ENCODE data around the gene CTSE.
"Not testable (repeated sequence)": the region's sequence is repeated elsewhere in the genome, so short reads cannot be mapped to it uniquely, and the experiment has no call there.

CTSE gene

GRCh38 chr1:206058927-206059292 is 35.2 kb upstream of the CTSE start:
- Histone ChIP-seq H2AFZ (ENCODE audit: low read depth, low read length, severe bottlenecking) (no peak overlapping the region), H4K20me1 (ENCODE audit: low read depth, low read length) (no peaks in the 10 kb centered on the region), H3K4me2 (ENCODE audit: low read depth, low read length, poor library complexity, severe bottlenecking) (no peak overlapping the region), H3K79me2 (ENCODE audit: insufficient read depth, low read length) (peaks cover 59% of the 10 kb centered on the region), H3K4me3 (ENCODE audit: insufficient read depth, low read length, poor library complexity, severe bottlenecking) (no peak overlapping the region), H3K36me3 (ENCODE audit: low read length) (peaks cover 7% of the 10 kb centered on the region), H3K27ac (ENCODE audit: low read depth, low read length) (no peak overlapping the region), H3K27me3 (ENCODE audit: low read length) (no peaks in the 10 kb centered on the region), H3K9me3 (ENCODE audit: insufficient read depth, low read length) (no peaks in the 10 kb centered on the region), H3F3A (ENCODE audit: insufficient read depth) (peaks cover 18% of the 10 kb centered on the region; the same call in 1 of the 2 replicates), H3K9ac (ENCODE audit: low read length) (no peak overlapping the region), H3K9me2 (replicated peaks; ENCODE audit: insufficient read depth, low read length) (no peaks in the 10 kb centered on the region)
- TF ChIP-seq, protein P1, sequence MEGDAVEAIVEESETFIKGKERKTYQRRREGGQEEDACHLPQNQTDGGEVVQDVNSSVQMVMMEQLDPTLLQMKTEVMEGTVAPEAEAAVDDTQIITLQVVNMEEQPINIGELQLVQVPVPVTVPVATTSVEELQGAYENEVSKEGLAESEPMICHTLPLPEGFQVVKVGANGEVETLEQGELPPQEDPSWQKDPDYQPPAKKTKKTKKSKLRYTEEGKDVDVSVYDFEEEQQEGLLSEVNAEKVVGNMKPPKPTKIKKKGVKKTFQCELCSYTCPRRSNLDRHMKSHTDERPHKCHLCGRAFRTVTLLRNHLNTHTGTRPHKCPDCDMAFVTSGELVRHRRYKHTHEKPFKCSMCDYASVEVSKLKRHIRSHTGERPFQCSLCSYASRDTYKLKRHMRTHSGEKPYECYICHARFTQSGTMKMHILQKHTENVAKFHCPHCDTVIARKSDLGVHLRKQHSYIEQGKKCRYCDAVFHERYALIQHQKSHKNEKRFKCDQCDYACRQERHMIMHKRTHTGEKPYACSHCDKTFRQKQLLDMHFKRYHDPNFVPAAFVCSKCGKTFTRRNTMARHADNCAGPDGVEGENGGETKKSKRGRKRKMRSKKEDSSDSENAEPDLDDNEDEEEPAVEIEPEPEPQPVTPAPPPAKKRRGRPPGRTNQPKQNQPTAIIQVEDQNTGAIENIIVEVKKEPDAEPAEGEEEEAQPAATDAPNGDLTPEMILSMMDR (IDR thresholded peaks at IDR 0.05; ENCODE audit: insufficient read depth, low read length, poor library complexity, severe bottlenecking), result no peak
- no peak for TF ChIP-seq EZH2phosphoT487 (conservative IDR thresholded peaks at IDR 0.05; ENCODE audit: low read length)

- H3K9me2 ChIP-seq (replicated peaks; ENCODE audit: insufficient read depth, low read length); H3K27me3 ChIP-seq (ENCODE audit: low read length); H4K20me1 ChIP-seq (ENCODE audit: low read depth, low read length); H3K36me3 ChIP-seq (ENCODE audit: low read length); H3K4me3 ChIP-seq (ENCODE audit: insufficient read depth, low read length, poor library complexity, severe bottlenecking); H2AFZ ChIP-seq (ENCODE audit: low read depth, low read length, severe bottlenecking); H3K9me3 ChIP-seq (ENCODE audit: insufficient read depth, low read length): not testable (repeated sequence)
- H3F3A ChIP-seq (ENCODE audit: insufficient read depth), result peaks cover 22% of the 10 kb centered on the region; the same call in 1 of the 2 replicates
- peaks cover 64% of the 10 kb centered on the region for H3K79me2 ChIP-seq (ENCODE audit: insufficient read depth, low read length)
- peak overlapping the region; percentile 74 for H3K9ac ChIP-seq (ENCODE audit: low read length)
- peak overlapping the region; percentile 83 for H3K4me2 ChIP-seq (ENCODE audit: low read depth, low read length, poor library complexity, severe bottlenecking)
- peak overlapping the region; percentile 87 for H3K27ac ChIP-seq (ENCODE audit: low read depth, low read length)
Observed at GRCh38 chr1:206058289-206058926, 34.7 kb upstream of the CTSE start.

GRCh38 chr1:206055639-206056323 is 32.1 kb upstream of the CTSE start:
- H4K20me1 ChIP-seq (ENCODE audit: low read depth, low read length); H2AFZ ChIP-seq (ENCODE audit: low read depth, low read length, severe bottlenecking); H3K9me3 ChIP-seq (ENCODE audit: insufficient read depth, low read length); H3K9me2 ChIP-seq (replicated peaks; ENCODE audit: insufficient read depth, low read length); H3K36me3 ChIP-seq (ENCODE audit: low read length); H3K27me3 ChIP-seq (ENCODE audit: low read length): not testable (repeated sequence)
- Histone ChIP-seq H3F3A (ENCODE audit: insufficient read depth) (peaks cover 41% of the 10 kb centered on the region), H3K9ac (ENCODE audit: low read length) (peak overlapping the region; percentile 74), H3K4me2 (ENCODE audit: low read depth, low read length, poor library complexity, severe bottlenecking) (peak overlapping the region; percentile 83), H3K4me3 (ENCODE audit: insufficient read depth, low read length, poor library complexity, severe bottlenecking) (peak overlapping the region; percentile 40), H3K79me2 (ENCODE audit: insufficient read depth, low read length) (peaks cover 78% of the 10 kb centered on the region), H3K27ac (ENCODE audit: low read depth, low read length) (peak overlapping the region; percentile 87)

DNA sequence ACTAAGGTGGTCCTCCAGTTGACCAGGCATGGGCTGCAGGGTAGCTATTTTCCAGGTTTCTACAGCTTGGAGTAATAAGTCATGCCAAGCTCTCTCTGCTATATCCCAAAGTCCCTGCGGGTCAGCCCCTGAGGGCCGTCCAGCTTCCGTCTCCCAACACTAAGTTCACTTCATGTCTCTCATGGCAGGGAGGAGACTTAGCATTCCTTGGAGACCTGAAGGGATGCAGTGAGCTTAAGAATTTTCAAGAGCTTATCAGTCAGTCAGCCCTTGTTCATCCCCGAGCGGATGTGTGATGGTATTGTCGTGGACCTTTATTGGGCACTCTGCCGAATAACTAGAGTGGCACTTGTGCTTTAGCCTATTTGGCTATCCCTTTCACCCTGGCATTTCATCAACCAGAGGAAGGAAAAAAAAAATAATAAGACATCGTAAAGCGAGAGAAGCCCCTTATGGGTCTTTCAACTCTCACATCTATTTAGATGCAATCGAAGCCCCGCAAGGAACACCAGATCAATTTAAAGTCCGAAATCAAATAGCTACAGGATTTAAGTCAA is 31.5 kb upstream of the CTSE start:
- Histone ChIP-seq H3K9ac (ENCODE audit: low read length) (peak overlapping the region; percentile 74), H3F3A (ENCODE audit: insufficient read depth) (peaks cover 46% of the 10 kb centered on the region), H3K4me3 (ENCODE audit: insufficient read depth, low read length, poor library complexity, severe bottlenecking) (peak overlapping the region; percentile 40), H3K4me2 (ENCODE audit: low read depth, low read length, poor library complexity, severe bottlenecking) (peak overlapping the region; percentile 83), H3K27ac (ENCODE audit: low read depth, low read length) (peak overlapping the region; percentile 87), H3K79me2 (ENCODE audit: insufficient read depth, low read length) (peaks cover 76% of the 10 kb centered on the region)
- H4K20me1 ChIP-seq (ENCODE audit: low read depth, low read length); H3K9me3 ChIP-seq (ENCODE audit: insufficient read depth, low read length); H3K36me3 ChIP-seq (ENCODE audit: low read length); H3K9me2 ChIP-seq (replicated peaks; ENCODE audit: insufficient read depth, low read length); H2AFZ ChIP-seq (ENCODE audit: low read depth, low read length, severe bottlenecking); H3K27me3 ChIP-seq (ENCODE audit: low read length): not testable (repeated sequence)

- Histone ChIP-seq H3F3A (ENCODE audit: insufficient read depth) (peaks cover 60% of the 10 kb centered on the region), H3K79me2 (ENCODE audit: insufficient read depth, low read length) (peaks cover 62% of the 10 kb centered on the region), H3K4me2 (ENCODE audit: low read depth, low read length, poor library complexity, severe bottlenecking) (peak overlapping the region; percentile 83), H3K27ac (ENCODE audit: low read depth, low read length) (peak overlapping the region; percentile 87), H3K4me3 (ENCODE audit: insufficient read depth, low read length, poor library complexity, severe bottlenecking) (peak overlapping the region; percentile 62), H3K9ac (ENCODE audit: low read length) (peak overlapping the region; percentile 74)
- not testable (repeated sequence) for H4K20me1 ChIP-seq (ENCODE audit: low read depth, low read length); H3K36me3 ChIP-seq (ENCODE audit: low read length); H3K9me3 ChIP-seq (ENCODE audit: insufficient read depth, low read length); H2AFZ ChIP-seq (ENCODE audit: low read depth, low read length, severe bottlenecking); H3K9me2 ChIP-seq (replicated peaks; ENCODE audit: insufficient read depth, low read length); H3K27me3 ChIP-seq (ENCODE audit: low read length)
Observed at GRCh38 chr1:206053616-206054015, 29.9 kb upstream of the CTSE start.

- Histone ChIP-seq H3K27ac (ENCODE audit: low read depth, low read length) (peak within 1 kb of the TSS; percentile 96), H3K9ac (ENCODE audit: low read length) (peak within 1 kb of the TSS; percentile 74), H3K4me2 (ENCODE audit: low read depth, low read length, poor library complexity, severe bottlenecking) (peak within 1 kb of the TSS; percentile 83), H3K79me2 (ENCODE audit: insufficient read depth, low read length) (peaks cover 59% of the 10 kb centered on the region), H3F3A (ENCODE audit: insufficient read depth) (peaks cover 58% of the 10 kb centered on the region), H3K4me3 (ENCODE audit: insufficient read depth, low read length, poor library complexity, severe bottlenecking) (peak within 1 kb of the TSS; percentile 62)
- H3K9me2 ChIP-seq (replicated peaks; ENCODE audit: insufficient read depth, low read length); H2AFZ ChIP-seq (ENCODE audit: low read depth, low read length, severe bottlenecking); H3K9me3 ChIP-seq (ENCODE audit: insufficient read depth, low read length); H4K20me1 ChIP-seq (ENCODE audit: low read depth, low read length); H3K27me3 ChIP-seq (ENCODE audit: low read length); H3K36me3 ChIP-seq (ENCODE audit: low read length): not testable (repeated sequence)
Observed at GRCh38 chr1:206052919-206053610, 29.4 kb upstream of the CTSE start, which contains the start of gene RHEX. RHEX (plus strand) TSS chr1:206053173; CDS start chr1:206097829, 44,656 bp downstream.

Measured in SU-DHL-6 (cell line).